ENCODE data around the gene SPATC1L.

Gene SPATC1L

GRCh38 chr21:46158666-46159300 lies 25.5 kb downstream of the SPATC1L start:
- DNase-seq (no peak), ATAC-seq (no peak)
- no peak overlapping the region for H3K4me3 Mint-ChIP-seq
- no peaks in the 10 kb centered on the region for H3K4me1 Mint-ChIP-seq
- H3K36me3 Mint-ChIP-seq (ENCODE audit: low read depth) = no peaks in the 10 kb centered on the region
- no peaks in the 10 kb centered on the region for H3K9me3 Mint-ChIP-seq
- H3K27ac Mint-ChIP-seq = no peak overlapping the region
- peaks cover 6% of the 10 kb centered on the region for H3K27me3 Mint-ChIP-seq

GRCh38 chr21:46157987-46158451 lies 26.2 kb downstream of the SPATC1L start:
- H3K9me3 Mint-ChIP-seq = no peaks in the 10 kb centered on the region
- H3K27ac Mint-ChIP-seq = no peak overlapping the region
- no peak for DNase-seq

GRCh38 chr21:46157396-46157986 lies 26.8 kb downstream of the SPATC1L start:
- Mint-ChIP-seq H3K9me3 (no peaks in the 10 kb centered on the region), H3K27me3 (peaks cover 2% of the 10 kb centered on the region), H3K4me3 (no peak overlapping the region), H3K4me1 (no peaks in the 10 kb centered on the region), H3K36me3 (ENCODE audit: low read depth) (no peaks in the 10 kb centered on the region), H3K27ac (no peak overlapping the region)
- DNase-seq (no peak), ATAC-seq (no peak)

More at GRCh38 chr21:46157987-46158451, 26.2 kb downstream of the SPATC1L start:
- no peaks in the 10 kb centered on the region for H3K4me1 Mint-ChIP-seq
- peaks cover 2% of the 10 kb centered on the region for H3K27me3 Mint-ChIP-seq
- H3K36me3 Mint-ChIP-seq (ENCODE audit: low read depth) = no peaks in the 10 kb centered on the region
- H3K4me3 Mint-ChIP-seq = no peak overlapping the region
- ATAC-seq = no peak

GRCh38 chr21:46156678-46157077 lies 27.6 kb downstream of the SPATC1L start:
- H3K9me3 Mint-ChIP-seq = no peaks in the 10 kb centered on the region
- no peak overlapping the region for H3K27ac Mint-ChIP-seq
- H3K27me3 Mint-ChIP-seq = peaks cover 2% of the 10 kb centered on the region
- DNase-seq = no peak
- ATAC-seq = no peak
- no peaks in the 10 kb centered on the region for H3K36me3 Mint-ChIP-seq (ENCODE audit: low read depth)
- no peaks in the 10 kb centered on the region for H3K4me1 Mint-ChIP-seq
- no peak overlapping the region for H3K4me3 Mint-ChIP-seq

GRCh38 chr21:46156378-46156645 lies 27.9 kb downstream of the SPATC1L start:
- Mint-ChIP-seq H3K27ac (no peak overlapping the region), H3K4me3 (no peak overlapping the region), H3K9me3 (no peaks in the 10 kb centered on the region), H3K4me1 (no peaks in the 10 kb centered on the region), H3K36me3 (ENCODE audit: low read depth) (no peaks in the 10 kb centered on the region), H3K27me3 (peaks cover 2% of the 10 kb centered on the region)
- no peak for ATAC-seq
- no peak for DNase-seq

- ATAC-seq (no peak), DNase-seq (no peak)
- Mint-ChIP-seq H3K4me1 (no peaks in the 10 kb centered on the region), H3K36me3 (ENCODE audit: low read depth) (no peaks in the 10 kb centered on the region), H3K9me3 (no peaks in the 10 kb centered on the region), H3K27me3 (no peaks in the 10 kb centered on the region), H3K4me3 (no peak within 1 kb of the TSS), H3K27ac (no peak within 1 kb of the TSS)
Measured at GRCh38 chr21:46155514-46156377, 28.5 kb downstream of the SPATC1L start, which contains the start of gene FTCD. Gene FTCD (minus strand): TSS chr21:46155579. CDS start chr21:46155523, 56 bp downstream.

- Mint-ChIP-seq H3K4me3 (no peak overlapping the region), H3K36me3 (ENCODE audit: low read depth) (no peaks in the 10 kb centered on the region), H3K4me1 (no peaks in the 10 kb centered on the region), H3K27ac (no peak overlapping the region), H3K27me3 (no peaks in the 10 kb centered on the region), H3K9me3 (no peaks in the 10 kb centered on the region)
- DNase-seq (no peak), ATAC-seq (no peak)
Measured at GRCh38 chr21:46154955-46155513, 29.2 kb downstream of the SPATC1L start.

- DNase-seq = no peak
- H3K27me3 Mint-ChIP-seq = no peaks in the 10 kb centered on the region
- no peaks in the 10 kb centered on the region for H3K4me1 Mint-ChIP-seq
Measured at GRCh38 chr21:46154155-46154954, 29.9 kb downstream of the SPATC1L start.

GRCh38 chr21:46153247-46154154 lies 30.8 kb downstream of the SPATC1L start:
- Mint-ChIP-seq H3K27ac (no peak overlapping the region), H3K9me3 (no peaks in the 10 kb centered on the region), H3K36me3 (ENCODE audit: low read depth) (no peaks in the 10 kb centered on the region), H3K27me3 (no peaks in the 10 kb centered on the region), H3K4me3 (no peak overlapping the region), H3K4me1 (no peaks in the 10 kb centered on the region)
- peak; percentile 42 for ATAC-seq
- peak; percentile 70 for DNase-seq

More at GRCh38 chr21:46154155-46154954, 29.9 kb downstream of the SPATC1L start:
- Mint-ChIP-seq H3K36me3 (ENCODE audit: low read depth) (no peaks in the 10 kb centered on the region), H3K9me3 (no peaks in the 10 kb centered on the region), H3K4me3 (no peak overlapping the region), H3K27ac (no peak overlapping the region)
- no peak for ATAC-seq

- H3K4me3 Mint-ChIP-seq = no peak overlapping the region
- no peaks in the 10 kb centered on the region for H3K36me3 Mint-ChIP-seq (ENCODE audit: low read depth)
- H3K27me3 Mint-ChIP-seq = no peaks in the 10 kb centered on the region
- H3K9me3 Mint-ChIP-seq = no peaks in the 10 kb centered on the region
- no peak for DNase-seq
- H3K4me1 Mint-ChIP-seq = no peaks in the 10 kb centered on the region
- ATAC-seq = no peak
- no peak overlapping the region for H3K27ac Mint-ChIP-seq
Measured at GRCh38 chr21:46152927-46153246, 31.4 kb downstream of the SPATC1L start.

- no peaks in the 10 kb centered on the region for H3K36me3 Mint-ChIP-seq (ENCODE audit: low read depth)
- H3K27ac Mint-ChIP-seq = no peak overlapping the region
- ATAC-seq (no peak), DNase-seq (no peak)
- no peak overlapping the region for H3K4me3 Mint-ChIP-seq
- no peaks in the 10 kb centered on the region for H3K9me3 Mint-ChIP-seq
- no peaks in the 10 kb centered on the region for H3K4me1 Mint-ChIP-seq
- H3K27me3 Mint-ChIP-seq = no peaks in the 10 kb centered on the region
Measured at GRCh38 chr21:46151989-46152926, 32.0 kb downstream of the SPATC1L start.

- Mint-ChIP-seq H3K27me3 (no peaks in the 10 kb centered on the region), H3K4me3 (no peak overlapping the region), H3K27ac (no peak overlapping the region), H3K4me1 (no peaks in the 10 kb centered on the region), H3K9me3 (no peaks in the 10 kb centered on the region), H3K36me3 (ENCODE audit: low read depth) (no peaks in the 10 kb centered on the region)
- ATAC-seq (no peak), DNase-seq (no peak)
Measured at GRCh38 chr21:46151261-46151988, 32.8 kb downstream of the SPATC1L start.

Measured in activated naive CD8-positive, alpha-beta T cell treated with anti-CD3 and anti-CD28 coated beads, Interleukin-2, amount 50 U/mL, for 24 hours (primary cell).